ENCODE data around the gene HOMER2.

- TF ChIP-seq EZH2phosphoT487 (IDR thresholded peaks at IDR 0.05; ENCODE audit: unreplicated experiment) (no peak), CTCF (conservative IDR thresholded peaks at IDR 0.05; ENCODE audit: low read depth in 2 of 2) (no peak), JUNB (IDR thresholded peaks at IDR 0.05; ENCODE audit: unreplicated experiment) (no peak), POLR2AphosphoS5 (IDR thresholded peaks at IDR 0.05; ENCODE audit: low read depth) (no peak), EZH2 (IDR thresholded peaks at IDR 0.05; ENCODE audit: low read depth, unreplicated experiment) (no peak), ZNF331 (CRISPR knock-in tag; IDR thresholded peaks at IDR 0.05; ENCODE audit: low read depth) (no peak), ETS1 (IDR thresholded peaks at IDR 0.05) (no peak), CREB1 (CRISPR knock-in tag; IDR thresholded peaks at IDR 0.05; ENCODE audit: low read depth) (no peak), REST (IDR thresholded peaks at IDR 0.05; ENCODE audit: unreplicated experiment) (no peak), ZNF114 (CRISPR knock-in tag; IDR thresholded peaks at IDR 0.05) (no peak), STAT1 (IDR thresholded peaks at IDR 0.05; ENCODE audit: unreplicated experiment) (no peak)
Measured at GRCh38 chr15:82858932-82859331, 93.6 kb downstream of the HOMER2 start.

Data from GM23338 (cell line).